Embryonic facial prominence (tissue), 1 donor: ENCODE measurements around the gene TCF7.

Experiments
- DNase-seq: peaks from one replicate; pipeline ENCODE4 v3.0.0-alpha.2; 2016; ENCODE audit errors: extremely low spot score

The TCF7 gene

DNA sequence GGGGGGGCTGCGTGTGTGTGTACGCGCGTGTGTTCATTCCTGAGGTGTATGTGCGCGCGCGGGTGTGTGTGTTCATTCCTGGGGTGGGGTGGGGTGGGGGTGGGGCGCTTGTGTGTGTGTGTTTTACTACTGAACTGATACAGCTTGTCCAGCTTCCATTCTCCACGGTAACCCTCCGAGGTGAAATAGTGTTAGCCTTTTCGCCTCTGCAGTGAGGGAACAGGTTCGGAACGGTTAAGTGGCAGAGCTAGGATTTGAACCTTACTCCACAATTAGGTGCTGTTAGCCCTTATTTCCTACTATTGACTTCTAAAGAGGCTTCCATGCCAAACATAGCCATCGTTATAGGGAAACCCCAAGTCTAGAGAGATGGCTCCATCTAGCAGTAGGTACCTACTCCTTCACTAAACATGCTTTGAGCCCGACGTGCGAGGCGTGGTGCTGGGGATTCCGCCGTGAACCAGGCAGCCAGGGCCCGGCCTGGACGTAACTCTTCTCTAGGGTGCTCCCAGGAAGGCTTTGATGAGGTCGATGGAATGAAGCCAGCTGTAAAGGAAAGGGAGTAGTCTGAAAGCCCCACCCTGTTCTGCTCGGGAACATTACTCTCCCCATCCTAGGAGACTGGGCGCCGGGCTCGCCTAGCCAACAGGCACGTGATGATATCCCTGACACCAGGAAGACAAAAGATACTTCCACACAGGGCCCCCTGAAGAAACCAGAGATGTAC is 63.1 kb downstream of the TCF7 start:
- peak; percentile 20 for DNase-seq

DNA sequence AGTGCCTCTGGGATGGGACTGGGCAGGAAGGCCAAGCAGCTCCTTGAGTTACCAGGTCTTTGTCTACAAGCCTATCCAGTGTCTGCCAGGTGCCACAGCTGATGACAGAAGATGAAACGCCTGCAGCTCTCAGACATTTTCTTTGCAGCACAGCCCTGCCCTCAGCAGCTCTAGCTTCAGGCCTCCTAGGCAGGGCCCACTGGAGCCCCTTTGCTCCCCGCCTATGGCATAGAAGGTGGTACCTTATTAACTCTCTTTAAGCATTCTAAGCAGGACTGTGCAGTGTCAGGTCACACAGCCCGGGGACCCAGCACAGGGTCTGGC is 63.6 kb downstream of the TCF7 start:
- no peak for DNase-seq

DNA sequence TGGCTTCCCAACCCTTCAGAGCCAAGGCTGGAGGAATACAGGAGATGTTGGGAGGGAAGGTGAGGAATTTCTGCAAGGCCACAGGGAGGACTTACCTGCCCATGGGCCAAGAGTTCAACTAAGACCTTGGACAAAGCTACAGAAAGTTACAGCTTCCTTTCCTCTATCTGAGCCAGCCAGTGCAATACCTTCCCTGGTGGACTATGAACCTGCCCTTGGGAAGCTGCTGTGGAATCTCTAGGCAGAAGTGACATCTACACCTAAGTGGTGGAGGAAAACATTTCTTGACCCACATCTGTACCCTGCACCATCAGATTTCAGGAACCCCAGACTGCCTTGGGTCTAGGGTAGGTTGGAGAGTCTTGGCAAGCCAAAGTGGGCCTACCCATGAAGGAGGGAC is 69.0 kb downstream of the TCF7 start:
- DNase-seq = no peak

GRCh38 chr5:134184155-134185135 is 70.0 kb downstream of the TCF7 start:
- no peak for DNase-seq

GRCh38 chr5:134188092-134188491 is 73.6 kb downstream of the TCF7 start:
- DNase-seq = no peak

- no peak for DNase-seq
Observed at GRCh38 chr5:134189031-134189430, 74.5 kb downstream of the TCF7 start.

- no peak for DNase-seq
Observed at GRCh38 chr5:134195666-134196065, 81.2 kb downstream of the TCF7 start.
